SK-N-SH (cell line): ENCODE results near the gene TIAM1. TPM values are rescaled to one million over a fixed set of nuclear protein-coding genes. Genes with fewer than 3 reads are reported as not detected.

ENCODE experiments used
- CTCF ChIA-PET: fragments of 300-600, 350-600 bp; formaldehyde crosslinking; extraction: SDS; loops from one replicate; lab custom pipeline; 2021; lab: Yijun Ruan, JAX
- POLR2A ChIA-PET: fragments of 350-600 bp; sonication (Branson Sonifier 250); formaldehyde crosslinking; extraction: SDS; loops from one replicate; lab custom pipeline; 2020; ENCODE audit warnings: antibody characterized with exemption, inconsistent platforms; lab: Yijun Ruan, JAX
- DNase-seq: peaks from one replicate; pipeline ENCODE4 v3.0.0; 2012
- H2AFZ ChIP-seq: fragments of 200-600 bp; sonication (generic); 2 replicates; pipeline ENCODE4 v1.8.1; 2016; ENCODE audit warnings: antibody characterized with exemption, mild to moderate bottlenecking, low read depth
- H3F3A ChIP-seq: fragments of 200-600 bp; sonication (generic); replicated peaks from 2 replicates; pipeline ENCODE3; 2016; ENCODE audit warnings: antibody characterized with exemption, mild to moderate bottlenecking; ENCODE audit not compliant: insufficient read depth
- H3K27ac ChIP-seq, 2 experiments: fragments of 200-500 bp in 1 of 2; fragments of 200-600 bp in 1 of 2; sonication (Bioruptor generic) in 1 of 2; sonication (generic), shearing (Covaris generic) in 1 of 2; 2 replicates each; pipeline versions ENCODE4 v1.5.1 to v1.6.1; 2014 to 2016; ENCODE audit warnings: low read depth in 2 of 2, inconsistent platforms in 1 of 2, low read length in 1 of 2, mild to moderate bottlenecking in 1 of 2, mixed read lengths in 1 of 2
- H3K27me3 ChIP-seq: fragments of 200-600 bp; sonication (generic), shearing (Covaris generic); 2 replicates; pipeline ENCODE4 v1.6.1; 2016; ENCODE audit warnings: mixed run types; ENCODE audit not compliant: insufficient read depth
- H3K36me3 ChIP-seq, 2 experiments: fragments of 200-500 bp in 1 of 2; fragments of 200-600 bp in 1 of 2; sonication (Bioruptor generic) in 1 of 2; sonication (generic) in 1 of 2; replicated peaks in 1 of 2; 2 replicates each; pipeline versions ENCODE3 to v1.5.1; 2014 to 2016; ENCODE audit warnings: low read length in 1 of 2, mild to moderate bottlenecking in 1 of 2; ENCODE audit not compliant: insufficient read depth in 2 of 2, control insufficient read depth in 1 of 2
- H3K4me1 ChIP-seq, 2 experiments: fragments of 200-500 bp in 1 of 2; fragments of 200-600 bp in 1 of 2; sonication (Bioruptor generic) in 1 of 2; sonication (generic), shearing (Covaris generic) in 1 of 2; 2 replicates each; pipeline versions ENCODE4 v1.5.1 to v1.6.1; 2014 to 2016; ENCODE audit warnings: low read depth in 1 of 2, low read length in 1 of 2, mixed run types in 1 of 2; ENCODE audit not compliant: insufficient read depth in 2 of 2, control insufficient read depth in 1 of 2
- H3K4me2 ChIP-seq: fragments of 200-600 bp; sonication (generic), shearing (Covaris generic); 2 replicates; pipeline ENCODE4 v1.6.1; 2017; ENCODE audit warnings: mixed run types
- H3K4me3 ChIP-seq, 2 experiments: fragments of 200-500 bp in 1 of 2; fragments of 200-600 bp in 1 of 2; sonication (Bioruptor generic) in 1 of 2; sonication (generic), shearing (Covaris generic) in 1 of 2; 2 replicates each; pipeline versions ENCODE4 v1.5.1 to v1.8.1; 2014 to 2016; ENCODE audit warnings: low read depth in 2 of 2, inconsistent platforms in 1 of 2, low read length in 1 of 2, mild to moderate bottlenecking in 1 of 2, mixed read lengths in 1 of 2, moderate library complexity in 1 of 2
- H3K79me2 ChIP-seq: fragments of 200-600 bp; sonication (generic); 2 replicates; pipeline ENCODE4 v1.8.1; 2017; ENCODE audit warnings: mild to moderate bottlenecking; ENCODE audit not compliant: insufficient read depth
- H3K9ac ChIP-seq: fragments of 200-600 bp; sonication (generic); 2 replicates; pipeline ENCODE4 v1.6.1; 2017; ENCODE audit warnings: mixed run types
- H3K9me2 ChIP-seq: fragments of 200-600 bp; sonication (generic); 2 replicates; pipeline ENCODE4 v1.6.1; 2017; ENCODE audit warnings: mixed run types
- H3K9me3 ChIP-seq: fragments of 200-600 bp; sonication (generic); 2 replicates; pipeline ENCODE4 v1.6.1; 2017; ENCODE audit warnings: mixed run types, mild to moderate bottlenecking, moderate library complexity
- H4K20me1 ChIP-seq: fragments of 200-600 bp; sonication (generic); 2 replicates; pipeline ENCODE4 v1.6.1; 2017; ENCODE audit warnings: mild to moderate bottlenecking, mixed run types; ENCODE audit not compliant: insufficient read depth
- CHD2 ChIP-seq: fragments of 150-350 bp; IDR thresholded peaks from 2 replicates; pipeline ENCODE4 v1.6.1; 2018; ENCODE audit warnings: low read length; ENCODE audit not compliant: partially characterized antibody
- ELF1 ChIP-seq: IDR thresholded peaks from 2 replicates; pipeline ENCODE4 v1.4.0; 2012
- EP300 ChIP-seq, 2 experiments: IDR thresholded peaks; 2 replicates each; pipeline versions ENCODE4 v1.4.0 to v1.6.1; 2012; ENCODE audit warnings: borderline replicate concordance in 1 of 2, low read depth in 1 of 2, low read length in 1 of 2
- FOSL2 ChIP-seq: IDR thresholded peaks from 2 replicates; pipeline ENCODE4 v1.4.0; 2012; ENCODE audit warnings: low read depth, mild to moderate bottlenecking, moderate library complexity, borderline replicate concordance
- GABPA ChIP-seq: IDR thresholded peaks from 2 replicates; pipeline ENCODE4 v1.4.0; 2012; ENCODE audit warnings: low read depth, mild to moderate bottlenecking
- GATA2 ChIP-seq: sonication (generic); formaldehyde crosslinking; IDR thresholded peaks from 2 replicates; pipeline ENCODE4 v1.5.0; 2020; ENCODE audit warnings: mild to moderate bottlenecking, missing genetic modification reagents
- MEF2A ChIP-seq: IDR thresholded peaks from 2 replicates; pipeline ENCODE4 v1.4.0; 2012; ENCODE audit warnings: low read depth, borderline replicate concordance
- NFIC ChIP-seq: IDR thresholded peaks from 2 replicates; pipeline ENCODE4 v1.4.0; 2012; ENCODE audit warnings: borderline replicate concordance
- RCOR1 ChIP-seq: fragments of 150-350 bp; IDR thresholded peaks from 2 replicates; pipeline ENCODE4 v1.6.1; 2017; ENCODE audit warnings: antibody characterized with exemption, low read length
- SIN3A ChIP-seq: IDR thresholded peaks from 2 replicates; pipeline ENCODE4 v1.6.1; 2012; ENCODE audit warnings: low read depth, mild to moderate bottlenecking, low read length, moderate library complexity, borderline replicate concordance
- TAF1 ChIP-seq: IDR thresholded peaks from 2 replicates; pipeline ENCODE4 v1.6.1; 2012; ENCODE audit warnings: low read depth, mild to moderate bottlenecking, low read length, moderate library complexity, borderline replicate concordance
- TEAD4 ChIP-seq: IDR thresholded peaks from 2 replicates; pipeline ENCODE4 v1.4.0; 2012; ENCODE audit warnings: mild to moderate bottlenecking, borderline replicate concordance; ENCODE audit not compliant: insufficient read depth
- YY1 ChIP-seq: IDR thresholded peaks from 2 replicates; pipeline ENCODE4 v1.4.0; 2012; ENCODE audit warnings: low read depth, mild to moderate bottlenecking
- WGBS: methylation state at CpG from one replicate; pipeline ENCODE4 v1.1.6; 2017; ENCODE audit warnings: low lambda C conversion rate; 5-methylcytosine and 5-hydroxymethylcytosine counted together
- polyA plus RNA-seq, 3 experiments: library from polyadenylated mRNA; depleted of rRNA; stranded (reverse); fragments of >200 nt; gene quantifications; 2 replicates each; pipeline ENCODE4 v1.2.3, GENCODE V29; 2012
- TF ChIP-seq, protein P1 (sequence below): fragments of 150-350 bp; IDR thresholded peaks from 2 replicates; pipeline ENCODE4 v1.6.1; 2017; ENCODE audit warnings: antibody characterized with exemption, low read length, low read depth, borderline replicate concordance
- TF ChIP-seq, protein P2 (sequence below): fragments of 150-350 bp; IDR thresholded peaks from 2 replicates; pipeline ENCODE4 v1.6.1; 2016; ENCODE audit warnings: mild to moderate bottlenecking, low read depth, low read length
- TF ChIP-seq, protein P3 (sequence below): fragments of 200-600 bp; sonication (generic); IDR thresholded peaks from 2 replicates; pipeline ENCODE4 v1.6.1; 2017; ENCODE audit warnings: antibody characterized with exemption, mild to moderate bottlenecking, moderate library complexity
- TF ChIP-seq, protein P4 (sequence below): IDR thresholded peaks from 2 replicates; pipeline ENCODE4 v1.4.0; 2012; ENCODE audit warnings: low read depth
- TF ChIP-seq, protein P5 (sequence below): IDR thresholded peaks from 2 replicates; pipeline ENCODE4 v1.6.1; 2012; ENCODE audit warnings: mild to moderate bottlenecking, low read depth, low read length, moderate library complexity

Gene TIAM1
- polyA plus RNA-seq, 1 of the 3 experiments (the other 2 are of a cell fraction), result 1.7 TPM

DNA sequence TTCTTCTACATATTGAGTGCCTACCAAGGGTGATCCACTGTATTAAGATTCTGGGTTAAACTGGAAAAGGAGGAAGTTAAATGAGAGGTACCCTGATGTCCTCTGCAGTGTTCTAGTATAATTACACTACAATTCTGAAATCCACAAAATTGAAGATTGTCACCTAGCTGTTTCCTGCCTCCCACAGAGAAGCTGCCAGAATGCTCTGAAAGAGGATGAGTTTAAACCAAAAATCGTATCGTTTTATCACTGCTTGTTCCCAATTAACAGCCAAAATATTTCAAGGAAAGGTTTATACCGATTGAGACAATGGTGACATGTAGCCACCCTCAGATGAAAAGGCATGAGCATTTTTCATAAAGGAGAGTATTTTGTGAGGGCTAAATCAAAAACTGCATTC, 28.0 kb downstream of the TIAM1 start:
- Histone ChIP-seq H3K4me2 (no peak overlapping the region), H3K36me3 (no peaks in the 10 kb centered on the region), H3K79me2 (no peaks in the 10 kb centered on the region), H3K9me3 (no peaks in the 10 kb centered on the region), H3K9me2 (no peaks in the 10 kb centered on the region), H3K27ac (no peak overlapping the region), H3K9ac (no peak overlapping the region), H3K4me1 (no peaks in the 10 kb centered on the region), H3K27me3 (no peaks in the 10 kb centered on the region), H4K20me1 (no peaks in the 10 kb centered on the region), H3F3A (no peaks in the 10 kb centered on the region), H2AFZ (no peak overlapping the region), H3K4me3 (no peak overlapping the region)
- DNase-seq, result no peak
- no peak for TF ChIP-seq MEF2A
- TF ChIP-seq FOSL2, result no peak
- no peak for TF ChIP-seq GABPA
- TF ChIP-seq RCOR1, result no peak
- no peak for TF ChIP-seq SIN3A
- TF ChIP-seq, protein P1, sequence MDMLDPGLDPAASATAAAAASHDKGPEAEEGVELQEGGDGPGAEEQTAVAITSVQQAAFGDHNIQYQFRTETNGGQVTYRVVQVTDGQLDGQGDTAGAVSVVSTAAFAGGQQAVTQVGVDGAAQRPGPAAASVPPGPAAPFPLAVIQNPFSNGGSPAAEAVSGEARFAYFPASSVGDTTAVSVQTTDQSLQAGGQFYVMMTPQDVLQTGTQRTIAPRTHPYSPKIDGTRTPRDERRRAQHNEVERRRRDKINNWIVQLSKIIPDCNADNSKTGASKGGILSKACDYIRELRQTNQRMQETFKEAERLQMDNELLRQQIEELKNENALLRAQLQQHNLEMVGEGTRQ, result no peak
- TF ChIP-seq YY1, result no peak
- TF ChIP-seq, protein P2, sequence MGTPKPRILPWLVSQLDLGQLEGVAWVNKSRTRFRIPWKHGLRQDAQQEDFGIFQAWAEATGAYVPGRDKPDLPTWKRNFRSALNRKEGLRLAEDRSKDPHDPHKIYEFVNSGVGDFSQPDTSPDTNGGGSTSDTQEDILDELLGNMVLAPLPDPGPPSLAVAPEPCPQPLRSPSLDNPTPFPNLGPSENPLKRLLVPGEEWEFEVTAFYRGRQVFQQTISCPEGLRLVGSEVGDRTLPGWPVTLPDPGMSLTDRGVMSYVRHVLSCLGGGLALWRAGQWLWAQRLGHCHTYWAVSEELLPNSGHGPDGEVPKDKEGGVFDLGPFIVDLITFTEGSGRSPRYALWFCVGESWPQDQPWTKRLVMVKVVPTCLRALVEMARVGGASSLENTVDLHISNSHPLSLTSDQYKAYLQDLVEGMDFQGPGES, result no peak
- TF ChIP-seq, protein P3, sequence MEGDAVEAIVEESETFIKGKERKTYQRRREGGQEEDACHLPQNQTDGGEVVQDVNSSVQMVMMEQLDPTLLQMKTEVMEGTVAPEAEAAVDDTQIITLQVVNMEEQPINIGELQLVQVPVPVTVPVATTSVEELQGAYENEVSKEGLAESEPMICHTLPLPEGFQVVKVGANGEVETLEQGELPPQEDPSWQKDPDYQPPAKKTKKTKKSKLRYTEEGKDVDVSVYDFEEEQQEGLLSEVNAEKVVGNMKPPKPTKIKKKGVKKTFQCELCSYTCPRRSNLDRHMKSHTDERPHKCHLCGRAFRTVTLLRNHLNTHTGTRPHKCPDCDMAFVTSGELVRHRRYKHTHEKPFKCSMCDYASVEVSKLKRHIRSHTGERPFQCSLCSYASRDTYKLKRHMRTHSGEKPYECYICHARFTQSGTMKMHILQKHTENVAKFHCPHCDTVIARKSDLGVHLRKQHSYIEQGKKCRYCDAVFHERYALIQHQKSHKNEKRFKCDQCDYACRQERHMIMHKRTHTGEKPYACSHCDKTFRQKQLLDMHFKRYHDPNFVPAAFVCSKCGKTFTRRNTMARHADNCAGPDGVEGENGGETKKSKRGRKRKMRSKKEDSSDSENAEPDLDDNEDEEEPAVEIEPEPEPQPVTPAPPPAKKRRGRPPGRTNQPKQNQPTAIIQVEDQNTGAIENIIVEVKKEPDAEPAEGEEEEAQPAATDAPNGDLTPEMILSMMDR, result no peak
- TF ChIP-seq, protein P4, sequence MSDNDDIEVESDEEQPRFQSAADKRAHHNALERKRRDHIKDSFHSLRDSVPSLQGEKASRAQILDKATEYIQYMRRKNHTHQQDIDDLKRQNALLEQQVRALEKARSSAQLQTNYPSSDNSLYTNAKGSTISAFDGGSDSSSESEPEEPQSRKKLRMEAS, result no peak
- POLR2A ChIA-PET, result no interaction called here
- CTCF ChIA-PET, result no interaction called here
- 79% methylated on average over 3 of the region's 3 CpGs for WGBS

DNA sequence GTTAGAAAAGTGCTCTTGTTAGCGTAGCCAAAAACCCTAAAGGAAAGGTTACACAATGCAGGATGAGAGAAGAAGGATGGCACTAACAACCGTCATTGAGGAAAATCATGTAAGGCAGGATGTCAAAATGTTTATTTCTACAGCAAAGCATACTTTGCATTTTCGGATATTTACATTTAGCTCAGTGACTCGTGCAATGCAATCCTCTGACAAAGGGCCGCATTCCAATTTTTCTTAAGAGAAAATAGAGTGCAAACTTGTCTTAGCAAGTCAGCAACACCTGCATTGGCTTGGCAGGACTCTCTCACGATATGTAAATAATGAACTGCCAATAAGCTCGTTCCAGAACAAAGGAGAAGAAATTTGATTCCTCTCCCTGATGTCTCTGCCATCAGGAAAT, 33.3 kb downstream of the TIAM1 start:
- peaks cover 0 to 1% of the 10 kb centered on the region in 2 experiments; a peak in 1 of 4 replicates for H3K4me1 ChIP-seq
- POLR2A ChIA-PET, result no interaction called here
- TF ChIP-seq CHD2 (no peak), TEAD4 (no peak), YY1 (no peak), EP300 (IDR thresholded peaks at IDR 0.05; ENCODE audit: borderline replicate concordance in 1 of 2, low read depth in 1 of 2, low read length in 1 of 2) (no peak), TAF1 (no peak), GATA2 (CRISPR knock-in tag) (no peak), SIN3A (no peak), ELF1 (no peak), NFIC (no peak)
- TF ChIP-seq, protein P5, sequence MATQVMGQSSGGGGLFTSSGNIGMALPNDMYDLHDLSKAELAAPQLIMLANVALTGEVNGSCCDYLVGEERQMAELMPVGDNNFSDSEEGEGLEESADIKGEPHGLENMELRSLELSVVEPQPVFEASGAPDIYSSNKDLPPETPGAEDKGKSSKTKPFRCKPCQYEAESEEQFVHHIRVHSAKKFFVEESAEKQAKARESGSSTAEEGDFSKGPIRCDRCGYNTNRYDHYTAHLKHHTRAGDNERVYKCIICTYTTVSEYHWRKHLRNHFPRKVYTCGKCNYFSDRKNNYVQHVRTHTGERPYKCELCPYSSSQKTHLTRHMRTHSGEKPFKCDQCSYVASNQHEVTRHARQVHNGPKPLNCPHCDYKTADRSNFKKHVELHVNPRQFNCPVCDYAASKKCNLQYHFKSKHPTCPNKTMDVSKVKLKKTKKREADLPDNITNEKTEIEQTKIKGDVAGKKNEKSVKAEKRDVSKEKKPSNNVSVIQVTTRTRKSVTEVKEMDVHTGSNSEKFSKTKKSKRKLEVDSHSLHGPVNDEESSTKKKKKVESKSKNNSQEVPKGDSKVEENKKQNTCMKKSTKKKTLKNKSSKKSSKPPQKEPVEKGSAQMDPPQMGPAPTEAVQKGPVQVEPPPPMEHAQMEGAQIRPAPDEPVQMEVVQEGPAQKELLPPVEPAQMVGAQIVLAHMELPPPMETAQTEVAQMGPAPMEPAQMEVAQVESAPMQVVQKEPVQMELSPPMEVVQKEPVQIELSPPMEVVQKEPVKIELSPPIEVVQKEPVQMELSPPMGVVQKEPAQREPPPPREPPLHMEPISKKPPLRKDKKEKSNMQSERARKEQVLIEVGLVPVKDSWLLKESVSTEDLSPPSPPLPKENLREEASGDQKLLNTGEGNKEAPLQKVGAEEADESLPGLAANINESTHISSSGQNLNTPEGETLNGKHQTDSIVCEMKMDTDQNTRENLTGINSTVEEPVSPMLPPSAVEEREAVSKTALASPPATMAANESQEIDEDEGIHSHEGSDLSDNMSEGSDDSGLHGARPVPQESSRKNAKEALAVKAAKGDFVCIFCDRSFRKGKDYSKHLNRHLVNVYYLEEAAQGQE, result no peak
- TF ChIP-seq, all 33 proteins: peak for 0
- Histone ChIP-seq H3K9ac (no peak overlapping the region), H3K36me3 (no peaks in the 10 kb centered on the region), H3K4me2 (no peak overlapping the region), H3K9me2 (no peaks in the 10 kb centered on the region), H2AFZ (no peak overlapping the region), H3K27me3 (no peaks in the 10 kb centered on the region), H3K9me3 (no peaks in the 10 kb centered on the region), H3K27ac (no peak overlapping the region), H3F3A (no peaks in the 10 kb centered on the region), H3K79me2 (no peaks in the 10 kb centered on the region), H4K20me1 (no peaks in the 10 kb centered on the region), H3K4me3 (no peak overlapping the region)
- no peak for DNase-seq
- 72% methylated on average over 7 of the region's 7 CpGs for WGBS
- CTCF ChIA-PET, result interaction anchor here (1.1 kb wide), 1 partner anchor 17 kb away, joined by 3 read pairs; no protein-coding TSS in a partner anchor
